Hepatocyte (in vitro differentiated cells): ENCODE results near the gene ADAM8. TPM values are rescaled to one million over a fixed set of nuclear protein-coding genes. Genes with fewer than 3 reads are reported as not detected.

Source experiments
- DNase-seq: peaks from one replicate; pipeline ENCODE4 v3.0.0-alpha.2; 2016; ENCODE audit warnings: low spot score
- H2AFZ ChIP-seq: fragments of 200-600 bp; sonication (generic); 2 replicates; pipeline ENCODE4 v1.6.0; 2016; ENCODE audit warnings: antibody characterized with exemption, mild to moderate bottlenecking
- H3K27ac ChIP-seq: fragments of 200-600 bp; sonication (generic); 2 replicates; pipeline ENCODE4 v1.5.1; 2016; ENCODE audit warnings: mild to moderate bottlenecking
- H3K27me3 ChIP-seq: fragments of 200-600 bp; sonication (generic); 2 replicates; pipeline ENCODE4 v1.6.1; 2016
- H3K36me3 ChIP-seq: fragments of 200-600 bp; sonication (generic); replicated peaks from 2 replicates; pipeline ENCODE4 v1.5.1; 2016; ENCODE audit warnings: low read depth; ENCODE audit not compliant: insufficient read depth
- H3K4me1 ChIP-seq: fragments of 200-600 bp; sonication (generic); 2 replicates; pipeline ENCODE4 v1.5.1; 2016; ENCODE audit warnings: mild to moderate bottlenecking, moderate library complexity; ENCODE audit not compliant: insufficient read depth
- H3K4me2 ChIP-seq: fragments of 200-600 bp; sonication (generic); 2 replicates; pipeline ENCODE4 v1.6.0; 2016
- H3K4me3 ChIP-seq: fragments of 200-600 bp; sonication (generic); 2 replicates; pipeline ENCODE4 v1.5.1; 2016; ENCODE audit warnings: mild to moderate bottlenecking
- H3K79me2 ChIP-seq: fragments of 200-600 bp; sonication (generic); 2 replicates; pipeline ENCODE4 v1.6.0; 2017; ENCODE audit warnings: mild to moderate bottlenecking
- H3K9me2 ChIP-seq: fragments of 200-600 bp; sonication (generic); replicated peaks from 2 replicates; pipeline ENCODE4 v1.6.0; 2017; ENCODE audit warnings: mild to moderate bottlenecking; ENCODE audit not compliant: insufficient read depth
- H3K9me3 ChIP-seq: fragments of 200-600 bp; sonication (generic); 2 replicates; pipeline ENCODE4 v1.5.1; 2016; ENCODE audit warnings: low read depth, mild to moderate bottlenecking
- H4K20me1 ChIP-seq: fragments of 200-600 bp; sonication (generic); 2 replicates; pipeline ENCODE4 v1.6.0; 2016; ENCODE audit warnings: mild to moderate bottlenecking; ENCODE audit not compliant: insufficient read depth, poor library complexity, severe bottlenecking
- EZH2 ChIP-seq: fragments of 200-600 bp; sonication (generic); IDR thresholded peaks from 2 replicates; pipeline ENCODE4 v1.6.1; 2016; ENCODE audit warnings: antibody characterized with exemption, mild to moderate bottlenecking, borderline replicate concordance
- EZH2phosphoT487 ChIP-seq: fragments of 200-600 bp; sonication (generic); IDR thresholded peaks from one replicate; pipeline ENCODE4 v1.6.1; 2018; ENCODE audit warnings: antibody characterized with exemption, mild to moderate bottlenecking, low read depth, moderate library complexity; ENCODE audit not compliant: unreplicated experiment, severe bottlenecking
- WGBS: methylation state at CpG from one replicate; pipeline ENCODE4 v1.1.6; 2016; ENCODE audit warnings: low lambda C conversion rate; ENCODE audit errors: missing lambda C conversion rate; 5-methylcytosine and 5-hydroxymethylcytosine counted together
- polyA plus RNA-seq: library from polyadenylated mRNA; unstranded; fragments of >200 nt; fragmentation: Nextera tagmentation; extraction: Ambion mirVana; gene quantifications from 2 replicates; pipeline ENCODE4 v1.2.1, GENCODE V29; 2016
- total RNA-seq: library from RNA; depleted of rRNA; stranded (reverse); fragments of >200 nt; gene quantifications from 2 replicates; pipeline ENCODE4 v1.2.3, GENCODE V29; 2014
- TF ChIP-seq, protein P1 (sequence below): fragments of 200-600 bp; sonication (generic); IDR thresholded peaks from 2 replicates; pipeline ENCODE4 v1.5.1; 2016; ENCODE audit warnings: antibody characterized with exemption, mild to moderate bottlenecking; ENCODE audit not compliant: poor library complexity

ADAM8 gene
- total and polyA plus RNA-seq, 2 experiments from 2014 or later, result 1.9 to 3.0 TPM

DNA sequence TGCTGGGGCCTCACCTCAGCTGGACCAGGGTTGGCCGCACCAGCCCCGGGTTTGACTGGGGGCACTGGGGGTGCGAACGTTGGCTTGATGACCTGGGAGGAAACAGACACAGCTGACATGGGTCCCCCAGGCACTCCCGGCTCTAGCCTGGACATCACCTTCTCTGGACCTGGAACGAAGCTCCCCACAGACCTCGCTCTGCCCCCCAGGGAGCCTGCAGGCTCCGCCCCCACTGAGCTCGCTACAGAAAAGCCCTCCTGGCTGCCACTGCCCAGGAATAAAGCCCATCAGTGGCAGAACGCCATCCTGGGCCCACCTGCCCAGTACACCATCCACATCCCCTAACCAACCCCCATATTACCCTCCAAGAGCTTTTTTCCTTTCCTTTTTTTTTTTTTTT lies 13.0 kb downstream of the ADAM8 start:
- no peaks in the 10 kb centered on the region for H3K27me3 ChIP-seq
- TF ChIP-seq EZH2phosphoT487, result no peak
- TF ChIP-seq, protein P1, sequence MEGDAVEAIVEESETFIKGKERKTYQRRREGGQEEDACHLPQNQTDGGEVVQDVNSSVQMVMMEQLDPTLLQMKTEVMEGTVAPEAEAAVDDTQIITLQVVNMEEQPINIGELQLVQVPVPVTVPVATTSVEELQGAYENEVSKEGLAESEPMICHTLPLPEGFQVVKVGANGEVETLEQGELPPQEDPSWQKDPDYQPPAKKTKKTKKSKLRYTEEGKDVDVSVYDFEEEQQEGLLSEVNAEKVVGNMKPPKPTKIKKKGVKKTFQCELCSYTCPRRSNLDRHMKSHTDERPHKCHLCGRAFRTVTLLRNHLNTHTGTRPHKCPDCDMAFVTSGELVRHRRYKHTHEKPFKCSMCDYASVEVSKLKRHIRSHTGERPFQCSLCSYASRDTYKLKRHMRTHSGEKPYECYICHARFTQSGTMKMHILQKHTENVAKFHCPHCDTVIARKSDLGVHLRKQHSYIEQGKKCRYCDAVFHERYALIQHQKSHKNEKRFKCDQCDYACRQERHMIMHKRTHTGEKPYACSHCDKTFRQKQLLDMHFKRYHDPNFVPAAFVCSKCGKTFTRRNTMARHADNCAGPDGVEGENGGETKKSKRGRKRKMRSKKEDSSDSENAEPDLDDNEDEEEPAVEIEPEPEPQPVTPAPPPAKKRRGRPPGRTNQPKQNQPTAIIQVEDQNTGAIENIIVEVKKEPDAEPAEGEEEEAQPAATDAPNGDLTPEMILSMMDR, result no peak
- no peak for TF ChIP-seq EZH2
- no peaks in the 10 kb centered on the region for H3K9me2 ChIP-seq
- H4K20me1 ChIP-seq, result no peaks in the 10 kb centered on the region
- peaks cover 12% of the 10 kb centered on the region for H3K4me1 ChIP-seq
- H3K36me3 ChIP-seq, result no peaks in the 10 kb centered on the region
- no peak overlapping the region for H2AFZ ChIP-seq
- no peaks in the 10 kb centered on the region for H3K9me3 ChIP-seq
- no peaks in the 10 kb centered on the region for H3K79me2 ChIP-seq
- H3K4me3 ChIP-seq, result no peak overlapping the region
- DNase-seq, result no peak
- no peak overlapping the region for H3K4me2 ChIP-seq
- WGBS, result 94% methylated on average over 10 of the region's 10 CpGs
- no peak overlapping the region for H3K27ac ChIP-seq

DNA sequence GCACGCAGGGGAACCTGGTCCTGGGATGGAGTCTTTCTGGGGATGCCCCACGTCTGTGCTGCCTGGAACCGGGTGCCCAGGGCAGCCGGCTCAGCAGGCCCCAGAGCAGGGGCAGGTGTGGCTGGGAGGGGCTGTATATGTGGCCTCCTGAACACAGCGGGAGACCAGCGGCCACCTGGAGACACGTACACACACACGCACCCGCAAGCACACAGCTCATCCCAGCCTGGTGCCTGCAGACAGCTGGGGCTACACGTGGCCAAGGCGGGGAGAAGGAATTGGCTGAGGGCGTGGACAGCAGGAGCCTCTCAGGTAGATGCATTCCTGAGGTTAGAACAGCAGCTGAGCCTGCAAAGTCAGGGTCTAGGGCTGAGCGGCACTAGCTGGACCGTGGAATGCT lies 14.0 kb downstream of the ADAM8 start:
- H3K79me2 ChIP-seq, result no peaks in the 10 kb centered on the region
- DNase-seq, result no peak
- H3K27me3 ChIP-seq, result no peaks in the 10 kb centered on the region
- H4K20me1 ChIP-seq, result no peaks in the 10 kb centered on the region
- no peak for TF ChIP-seq EZH2phosphoT487
- no peak for TF ChIP-seq EZH2
- TF ChIP-seq, protein P1, result no peak
- H3K27ac ChIP-seq, result no peak overlapping the region
- H2AFZ ChIP-seq, result no peak overlapping the region
- H3K4me1 ChIP-seq, result peaks cover 15% of the 10 kb centered on the region
- H3K9me3 ChIP-seq, result no peaks in the 10 kb centered on the region
- WGBS, result 87% methylated on average over 14 of the region's 14 CpGs
- H3K4me2 ChIP-seq, result peak overlapping the region; percentile 92
- no peaks in the 10 kb centered on the region for H3K36me3 ChIP-seq
- no peak overlapping the region for H3K4me3 ChIP-seq
- H3K9me2 ChIP-seq, result no peaks in the 10 kb centered on the region

DNA sequence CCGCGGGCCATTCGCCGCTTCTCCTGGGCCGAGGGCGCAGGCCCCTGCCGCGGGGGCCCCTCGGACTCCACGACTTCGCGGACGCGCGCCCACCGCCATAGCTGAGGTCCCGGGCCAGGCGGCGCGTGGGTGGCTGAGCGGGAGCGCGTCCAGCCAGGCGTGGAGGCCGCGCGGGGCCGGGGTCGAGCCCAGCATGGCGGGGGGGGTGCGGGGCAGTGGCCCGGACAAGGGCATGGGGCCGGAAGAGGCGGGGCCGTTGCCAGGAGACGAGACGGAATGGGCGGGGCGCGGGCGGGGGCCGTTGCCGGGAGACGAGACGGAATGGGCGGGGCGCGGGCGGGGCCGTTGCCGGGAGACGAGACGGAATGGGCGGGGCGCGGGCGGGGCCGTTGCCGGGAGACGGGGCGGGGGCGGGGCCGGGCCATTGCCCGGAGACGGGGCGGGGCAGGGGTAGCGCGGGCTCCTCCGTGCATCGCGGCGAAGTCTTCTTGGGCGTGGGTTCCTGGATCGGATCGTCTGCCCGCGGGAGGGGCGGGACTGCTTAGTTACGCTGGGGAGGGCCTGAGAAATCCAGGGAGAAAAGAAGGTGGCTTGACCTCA lies 14.8 kb downstream of the ADAM8 start:
- Histone ChIP-seq H3K27me3 (no peaks in the 10 kb centered on the region), H3K4me1 (peaks cover 17% of the 10 kb centered on the region), H3K36me3 (no peaks in the 10 kb centered on the region), H2AFZ (peak overlapping the region; percentile 62), H3K9me3 (no peaks in the 10 kb centered on the region), H3K4me3 (peak overlapping the region; percentile 96), H3K9me2 (no peaks in the 10 kb centered on the region), H3K4me2 (peak overlapping the region; percentile 92), H4K20me1 (no peaks in the 10 kb centered on the region), H3K79me2 (no peaks in the 10 kb centered on the region), H3K27ac (peak overlapping the region; percentile 66)
- WGBS, result under 1% methylated on average over 36 of the region's 79 CpGs
- peak; percentile 88 for DNase-seq
- TF ChIP-seq EZH2phosphoT487 (no peak), EZH2 (no peak)
- TF ChIP-seq, protein P1, result no peak
